H9 (cell line): ENCODE results near the gene CDC16. TPM values are rescaled to one million over a fixed set of nuclear protein-coding genes. Genes with fewer than 3 reads are reported as not detected.

Source experiments
- DNase-seq: peaks from one replicate; pipeline ENCODE4 v3.0.0-alpha.2; 2017
- H2AFZ ChIP-seq: one replicate; pipeline ENCODE4 v1.6.1; 2013; ENCODE audit warnings: mild to moderate bottlenecking, low read length, control low read depth, moderate library complexity
- H2AK5ac ChIP-seq: 2 replicates; pipeline ENCODE4 v1.6.1; 2013; ENCODE audit warnings: low read length, control low read depth, mixed read lengths; ENCODE audit not compliant: insufficient read length
- H2BK120ac ChIP-seq: one replicate; pipeline ENCODE4 v1.6.1; 2013; ENCODE audit warnings: low read depth, mild to moderate bottlenecking, low read length, control low read depth, inconsistent platforms; ENCODE audit not compliant: poor library complexity, severe bottlenecking
- H2BK12ac ChIP-seq: 2 replicates; pipeline ENCODE4 v1.6.1; 2013; ENCODE audit warnings: low read length, control low read depth, mixed read lengths, low read depth; ENCODE audit not compliant: insufficient read length
- H2BK15ac ChIP-seq: 2 replicates; pipeline ENCODE4 v1.6.1; 2013; ENCODE audit warnings: low read depth, low read length, control low read depth
- H2BK20ac ChIP-seq: one replicate; pipeline ENCODE4 v1.6.1; 2013; ENCODE audit warnings: low read depth, mild to moderate bottlenecking, low read length, control low read depth, inconsistent platforms; ENCODE audit not compliant: poor library complexity, severe bottlenecking
- H2BK5ac ChIP-seq: 2 replicates; pipeline ENCODE4 v1.6.1; 2013; ENCODE audit warnings: low read length, control low read depth, mixed read lengths; ENCODE audit not compliant: insufficient read length
- H3K14ac ChIP-seq: 2 replicates; pipeline ENCODE4 v1.6.1; 2013; ENCODE audit warnings: low read length, control low read depth; ENCODE audit not compliant: insufficient read depth
- H3K18ac ChIP-seq: 2 replicates; pipeline ENCODE4 v1.6.1; 2013; ENCODE audit warnings: low read depth, mild to moderate bottlenecking, mixed read lengths, low read length, control low read depth; ENCODE audit not compliant: insufficient read length
- H3K23ac ChIP-seq: 2 replicates; pipeline ENCODE4 v1.6.1; 2013; ENCODE audit warnings: low read length, control low read depth, mixed read lengths, low read depth; ENCODE audit not compliant: insufficient read length
- H3K23me2 ChIP-seq: 2 replicates; pipeline ENCODE4 v1.6.1; 2013; ENCODE audit warnings: low read depth, mild to moderate bottlenecking, mixed read lengths, low read length, control low read depth; ENCODE audit not compliant: insufficient read length, poor library complexity, severe bottlenecking
- H3K27ac ChIP-seq: 2 replicates; pipeline ENCODE4 v1.5.1; 2013; ENCODE audit warnings: low read length, control low read depth, mixed read lengths, low read depth; ENCODE audit not compliant: insufficient read length
- H3K27me3 ChIP-seq: 2 replicates; pipeline ENCODE4 v1.6.1; 2013; ENCODE audit warnings: low read length, control low read depth, inconsistent platforms; ENCODE audit not compliant: insufficient read depth
- H3K4ac ChIP-seq: 2 replicates; pipeline ENCODE4 v1.6.1; 2013; ENCODE audit warnings: low read depth, mild to moderate bottlenecking, control low read depth, inconsistent platforms, low read length, moderate library complexity
- H3K4me1 ChIP-seq: 2 replicates; pipeline ENCODE4 v1.6.1; 2013; ENCODE audit warnings: low read length, control low read depth, inconsistent platforms; ENCODE audit not compliant: insufficient read depth
- H3K4me2 ChIP-seq: 2 replicates; pipeline ENCODE4 v1.6.1; 2013; ENCODE audit warnings: low read length, control low read depth, mixed read lengths; ENCODE audit not compliant: insufficient read length, insufficient read depth
- H3K56ac ChIP-seq: 2 replicates; pipeline ENCODE4 v1.6.1; 2013; ENCODE audit warnings: low read depth, mild to moderate bottlenecking, mixed read lengths, low read length, control low read depth; ENCODE audit not compliant: insufficient read length
- H3K79me1 ChIP-seq: 2 replicates; pipeline ENCODE4 v1.6.1; 2013; ENCODE audit warnings: low read depth, mild to moderate bottlenecking, moderate library complexity, low read length, control low read depth, inconsistent platforms; ENCODE audit not compliant: insufficient read depth, poor library complexity, severe bottlenecking
- H3K79me2 ChIP-seq: 2 replicates; pipeline ENCODE4 v1.6.1; 2013; ENCODE audit warnings: low read length, control low read depth, inconsistent platforms; ENCODE audit not compliant: insufficient read depth
- H3K9ac ChIP-seq: 2 replicates; pipeline ENCODE4 v1.6.1; 2013; ENCODE audit warnings: low read length, control low read depth, mixed read lengths; ENCODE audit not compliant: insufficient read length; ENCODE audit errors: extremely low read depth
- H3K9me3 ChIP-seq: one replicate; pipeline ENCODE4 v1.6.1; 2013; ENCODE audit warnings: low read depth, low read length, inconsistent platforms; ENCODE audit not compliant: control insufficient read depth
- H3T11ph ChIP-seq: one replicate; pipeline ENCODE4 v1.6.1; 2013; ENCODE audit warnings: mild to moderate bottlenecking, low read length, control low read depth, inconsistent platforms
- H4K20me1 ChIP-seq: one replicate; pipeline ENCODE4 v1.6.1; 2013; ENCODE audit not compliant: control insufficient read depth, insufficient read length, insufficient read depth
- H4K5ac ChIP-seq: 2 replicates; pipeline ENCODE4 v1.6.1; 2013; ENCODE audit warnings: low read depth, mild to moderate bottlenecking, mixed read lengths, low read length, control low read depth; ENCODE audit not compliant: insufficient read length
- H4K8ac ChIP-seq: replicated peaks from 2 replicates; pipeline ENCODE4 v1.6.1; 2013; ENCODE audit warnings: low read length, control low read depth, mixed read lengths, low read depth; ENCODE audit not compliant: insufficient read length
- H4K91ac ChIP-seq: 2 replicates; pipeline ENCODE4 v1.6.1; 2013; ENCODE audit warnings: low read depth, mild to moderate bottlenecking, moderate library complexity, mixed read lengths, low read length, control low read depth; ENCODE audit not compliant: insufficient read length
- H3K27ac Mint-ChIP-seq, 3 experiments: 2 replicates in 2 of 3; 3 replicates in 1 of 3; pipeline ENCODE4 v1.8.0; 2020 to 2021; ENCODE audit warnings: mixed read lengths in 3 of 3, mild to moderate bottlenecking in 1 of 3, moderate library complexity in 1 of 3
- H3K27me3 Mint-ChIP-seq: 2 replicates; pipeline ENCODE4 v1.8.0; 2021; ENCODE audit warnings: low read depth, mild to moderate bottlenecking, moderate library complexity, mixed read lengths
- H3K36me3 Mint-ChIP-seq, 3 experiments: 2 replicates in 2 of 3; 3 replicates in 1 of 3; pipeline ENCODE4 v1.8.0; 2020 to 2021; ENCODE audit warnings: low read depth in 3 of 3, mixed read lengths in 3 of 3; ENCODE audit not compliant: insufficient read depth in 1 of 3
- H3K4me1 Mint-ChIP-seq, 2 experiments: 2 replicates each; pipeline ENCODE4 v1.8.0; 2020; ENCODE audit warnings: mixed read lengths in 2 of 2
- H3K4me3 Mint-ChIP-seq, 2 experiments: 2 replicates in 1 of 2; 3 replicates in 1 of 2; pipeline ENCODE4 v1.8.0; 2020 to 2021; ENCODE audit warnings: mild to moderate bottlenecking in 2 of 2, mixed read lengths in 2 of 2, moderate library complexity in 1 of 2
- H3K9me3 Mint-ChIP-seq, 2 experiments: 2 replicates in 1 of 2; 3 replicates in 1 of 2; pipeline ENCODE4 v1.8.0; 2020; ENCODE audit warnings: mild to moderate bottlenecking in 2 of 2, mixed read lengths in 2 of 2, moderate library complexity in 1 of 2
- WGBS: extraction: QIAGEN DNeasy Blood & Tissue Kit; methylation state at CpG from one replicate; pipeline ENCODE4 v1.1.7; 2013; ENCODE audit warnings: missing lambda C conversion rate, low lambda C conversion rate, mixed read lengths; ENCODE audit not compliant: insufficient read length; ENCODE audit errors: extremely low coverage; 5-methylcytosine and 5-hydroxymethylcytosine counted together
- total RNA-seq: library from RNA; stranded (reverse); gene quantifications from 2 replicates; pipeline ENCODE4 v1.2.1, GENCODE V29; 2021
- TF ChIP-seq, protein P1 (sequence below): fragments of 200-600 bp; sonication (generic); conservative IDR thresholded peaks from 3 replicates; pipeline ENCODE4 v1.8.0; 2021; ENCODE audit warnings: antibody characterized with exemption, mild to moderate bottlenecking

The CDC16 gene
- total RNA-seq, 1 experiment from 2014 or later: 91.9 TPM

DNA sequence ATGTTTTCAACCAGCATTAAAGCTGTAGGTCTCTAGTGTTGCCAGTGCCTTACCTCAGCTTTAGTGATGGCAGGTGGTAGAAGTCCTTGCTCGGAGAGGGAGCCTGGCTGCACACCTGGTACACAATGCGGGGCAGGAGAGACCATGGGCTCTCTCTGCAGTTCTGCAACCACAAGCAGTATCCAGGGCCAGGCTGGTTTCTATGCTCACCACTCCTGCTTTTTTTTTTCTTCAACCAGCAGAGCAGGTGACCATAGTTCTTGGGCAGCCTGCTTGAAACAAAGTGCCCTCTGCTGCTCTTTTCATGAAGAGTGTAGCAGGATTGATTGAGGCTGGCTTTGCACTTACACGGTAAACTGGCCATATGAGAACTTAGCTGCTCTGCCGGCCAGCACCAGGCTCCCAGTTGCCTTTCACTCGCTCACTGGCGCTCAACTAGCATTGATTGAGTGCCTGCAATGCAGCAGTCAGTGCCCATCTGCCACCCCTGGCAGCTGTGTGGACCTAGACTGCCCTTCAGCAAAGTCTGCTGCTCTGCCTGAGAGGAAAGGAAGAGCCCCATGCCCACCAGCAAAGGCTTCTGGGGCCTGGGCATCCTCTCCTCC is 75.2 kb downstream of the CDC16 start:
- H2AFZ ChIP-seq: no peak overlapping the region
- H3K79me2 ChIP-seq: peaks cover under 1% of the 10 kb centered on the region; the same call in 1 of the 2 replicates
- H2BK5ac ChIP-seq: no peak overlapping the region
- no peak for DNase-seq
- H3K4me3 Mint-ChIP-seq: no peak overlapping the region
- no peaks in the 10 kb centered on the region for H3K9me3 ChIP-seq
- H3K4me2 ChIP-seq: no peak overlapping the region
- no peak overlapping the region for H2BK120ac ChIP-seq
- no peak overlapping the region for H2BK12ac ChIP-seq
- no peak overlapping the region for H4K5ac ChIP-seq
- WGBS: no CpG with 5 or more reads among the region's 6 CpGs
- no peak overlapping the region for H3K27ac Mint-ChIP-seq
- no peak overlapping the region for H2AK5ac ChIP-seq
- TF ChIP-seq, protein P1, sequence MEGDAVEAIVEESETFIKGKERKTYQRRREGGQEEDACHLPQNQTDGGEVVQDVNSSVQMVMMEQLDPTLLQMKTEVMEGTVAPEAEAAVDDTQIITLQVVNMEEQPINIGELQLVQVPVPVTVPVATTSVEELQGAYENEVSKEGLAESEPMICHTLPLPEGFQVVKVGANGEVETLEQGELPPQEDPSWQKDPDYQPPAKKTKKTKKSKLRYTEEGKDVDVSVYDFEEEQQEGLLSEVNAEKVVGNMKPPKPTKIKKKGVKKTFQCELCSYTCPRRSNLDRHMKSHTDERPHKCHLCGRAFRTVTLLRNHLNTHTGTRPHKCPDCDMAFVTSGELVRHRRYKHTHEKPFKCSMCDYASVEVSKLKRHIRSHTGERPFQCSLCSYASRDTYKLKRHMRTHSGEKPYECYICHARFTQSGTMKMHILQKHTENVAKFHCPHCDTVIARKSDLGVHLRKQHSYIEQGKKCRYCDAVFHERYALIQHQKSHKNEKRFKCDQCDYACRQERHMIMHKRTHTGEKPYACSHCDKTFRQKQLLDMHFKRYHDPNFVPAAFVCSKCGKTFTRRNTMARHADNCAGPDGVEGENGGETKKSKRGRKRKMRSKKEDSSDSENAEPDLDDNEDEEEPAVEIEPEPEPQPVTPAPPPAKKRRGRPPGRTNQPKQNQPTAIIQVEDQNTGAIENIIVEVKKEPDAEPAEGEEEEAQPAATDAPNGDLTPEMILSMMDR: no peak
- no peak overlapping the region for H3T11ph ChIP-seq
- no peaks in the 10 kb centered on the region for H3K27me3 Mint-ChIP-seq
- no peaks in the 10 kb centered on the region for H3K4me1 ChIP-seq
- H3K4me1 Mint-ChIP-seq: peaks cover 7 to 10% of the 10 kb centered on the region in 2 experiments
- no peak overlapping the region for H3K27ac ChIP-seq
- H3K36me3 Mint-ChIP-seq: peaks cover 6 to 20% (median 17%) of the 10 kb centered on the region in 3 experiments; a peak in 6 of 7 replicates
- H4K91ac ChIP-seq: no peak overlapping the region
- H4K8ac ChIP-seq: no peak overlapping the region
- no peaks in the 10 kb centered on the region for H3K27me3 ChIP-seq
- H3K23ac ChIP-seq: no peak overlapping the region
- no peaks in the 10 kb centered on the region for H3K79me1 ChIP-seq
- H3K18ac ChIP-seq: no peak overlapping the region
- no peak overlapping the region for H3K9ac ChIP-seq
- H3K23me2 ChIP-seq: peaks cover 1% of the 10 kb centered on the region
- no peak overlapping the region for H2BK15ac ChIP-seq
- H3K4ac ChIP-seq: no peak overlapping the region
- H4K20me1 ChIP-seq: no peaks in the 10 kb centered on the region
- H2BK20ac ChIP-seq: no peak overlapping the region
- no peak overlapping the region for H3K14ac ChIP-seq
- H3K9me3 Mint-ChIP-seq: no peaks in the 10 kb centered on the region
- H3K56ac ChIP-seq: no peak overlapping the region
